ENCODE results near the gene FGD5.
A peak's percentile ranks its signal among the peaks of the same experiment; 100 is the strongest.

Gene FGD5

GRCh38 chr3:14949126-14949525 lies 130.4 kb downstream of the FGD5 start:
- DNase-seq (ENCODE audit: low read depth) = no peak
- peak overlapping the region; percentile 78 for H3K4me3 ChIP-seq (ENCODE audit: low read length)
- no peak for TF ChIP-seq CTCF (conservative IDR thresholded peaks at IDR 0.05; ENCODE audit: low read depth, low read length)

GRCh38 chr3:14950274-14950673 lies 131.5 kb downstream of the FGD5 start:
- no peak for DNase-seq (ENCODE audit: low read depth)

GRCh38 chr3:14957153-14957552 lies 138.4 kb downstream of the FGD5 start:
- no peak overlapping the region for H3K4me3 ChIP-seq (ENCODE audit: low read length)
- no peak for TF ChIP-seq CTCF (conservative IDR thresholded peaks at IDR 0.05; ENCODE audit: low read depth, low read length)
- no peak for DNase-seq (ENCODE audit: low read depth)

More at GRCh38 chr3:14950274-14950673, 131.5 kb downstream of the FGD5 start:
- H3K4me3 ChIP-seq (ENCODE audit: low read length) = no peak overlapping the region
- no peak for TF ChIP-seq CTCF (conservative IDR thresholded peaks at IDR 0.05; ENCODE audit: low read depth, low read length)

GRCh38 chr3:14957925-14958324 lies 139.2 kb downstream of the FGD5 start:
- TF ChIP-seq CTCF (conservative IDR thresholded peaks at IDR 0.05; ENCODE audit: low read depth, low read length) = no peak
- no peak overlapping the region for H3K4me3 ChIP-seq (ENCODE audit: low read length)
- no peak for DNase-seq (ENCODE audit: low read depth)

- no peak overlapping the region for H3K4me3 ChIP-seq (ENCODE audit: low read length)
- DNase-seq (ENCODE audit: low read depth) = no peak
- TF ChIP-seq CTCF (conservative IDR thresholded peaks at IDR 0.05; ENCODE audit: low read depth, low read length) = no peak
Observed at GRCh38 chr3:14959359-14959943, 140.7 kb downstream of the FGD5 start.

GRCh38 chr3:14962762-14963161 lies 144.0 kb downstream of the FGD5 start:
- DNase-seq (ENCODE audit: low read depth) = no peak
- H3K4me3 ChIP-seq (ENCODE audit: low read length) = no peak overlapping the region
- no peak for TF ChIP-seq CTCF (conservative IDR thresholded peaks at IDR 0.05; ENCODE audit: low read depth, low read length)

GRCh38 chr3:14967285-14967684 lies 148.5 kb downstream of the FGD5 start:
- TF ChIP-seq CTCF (conservative IDR thresholded peaks at IDR 0.05; ENCODE audit: low read depth, low read length) = no peak
- DNase-seq (ENCODE audit: low read depth) = no peak
- no peak overlapping the region for H3K4me3 ChIP-seq (ENCODE audit: low read length)
